Fibroblast of pulmonary artery (primary cell): ENCODE results near the gene DMD.

Experiments
- DNase-seq: peaks from one replicate; pipeline ENCODE4 v3.0.0-alpha.2; 2010; ENCODE audit warnings: low read depth
- H3K4me3 ChIP-seq: replicated peaks from 2 replicates; pipeline ENCODE4 v1.5.1; 2011; ENCODE audit warnings: low read depth, mild to moderate bottlenecking, control low read depth, low read length, moderate library complexity
- TF ChIP-seq, protein P1 (sequence below): IDR thresholded peaks from 2 replicates; pipeline ENCODE4 v1.5.1; 2011; ENCODE audit warnings: mild to moderate bottlenecking, control low read depth, low read length, inconsistent platforms; ENCODE audit errors: missing control alignments

The DMD gene

GRCh38 chrX:31805781-31806180, 1405.6 kb downstream of the DMD start:
- TF ChIP-seq, protein P1, sequence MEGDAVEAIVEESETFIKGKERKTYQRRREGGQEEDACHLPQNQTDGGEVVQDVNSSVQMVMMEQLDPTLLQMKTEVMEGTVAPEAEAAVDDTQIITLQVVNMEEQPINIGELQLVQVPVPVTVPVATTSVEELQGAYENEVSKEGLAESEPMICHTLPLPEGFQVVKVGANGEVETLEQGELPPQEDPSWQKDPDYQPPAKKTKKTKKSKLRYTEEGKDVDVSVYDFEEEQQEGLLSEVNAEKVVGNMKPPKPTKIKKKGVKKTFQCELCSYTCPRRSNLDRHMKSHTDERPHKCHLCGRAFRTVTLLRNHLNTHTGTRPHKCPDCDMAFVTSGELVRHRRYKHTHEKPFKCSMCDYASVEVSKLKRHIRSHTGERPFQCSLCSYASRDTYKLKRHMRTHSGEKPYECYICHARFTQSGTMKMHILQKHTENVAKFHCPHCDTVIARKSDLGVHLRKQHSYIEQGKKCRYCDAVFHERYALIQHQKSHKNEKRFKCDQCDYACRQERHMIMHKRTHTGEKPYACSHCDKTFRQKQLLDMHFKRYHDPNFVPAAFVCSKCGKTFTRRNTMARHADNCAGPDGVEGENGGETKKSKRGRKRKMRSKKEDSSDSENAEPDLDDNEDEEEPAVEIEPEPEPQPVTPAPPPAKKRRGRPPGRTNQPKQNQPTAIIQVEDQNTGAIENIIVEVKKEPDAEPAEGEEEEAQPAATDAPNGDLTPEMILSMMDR, result no peak
- no peak overlapping the region for H3K4me3 ChIP-seq
- DNase-seq, result no peak

DNA sequence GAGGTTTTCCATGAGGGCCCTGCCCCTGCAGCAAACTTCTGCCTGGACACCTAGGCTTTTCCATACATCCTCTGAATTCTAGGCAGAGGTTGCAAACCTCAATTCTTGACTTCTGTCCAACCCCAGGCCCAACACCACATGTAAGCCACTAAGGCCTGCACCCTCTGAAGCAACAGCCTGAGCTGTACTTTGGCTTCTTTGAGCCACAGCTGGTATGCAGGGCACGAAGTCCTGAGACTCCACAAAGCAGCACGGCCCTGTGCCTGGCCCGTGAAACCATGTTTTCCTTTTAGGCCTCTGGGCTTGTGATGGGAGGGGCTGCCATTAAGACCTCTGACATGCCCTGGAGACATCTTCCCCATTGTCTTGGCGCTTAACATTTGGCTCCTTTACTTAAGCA, 1411.1 kb downstream of the DMD start:
- no peak for DNase-seq
- TF ChIP-seq, protein P1, result no peak
- no peak overlapping the region for H3K4me3 ChIP-seq

- TF ChIP-seq, protein P1, result no peak
- no peak overlapping the region for H3K4me3 ChIP-seq
- no peak for DNase-seq
Measured at GRCh38 chrX:31796624-31797023, 1414.7 kb downstream of the DMD start.

DNA sequence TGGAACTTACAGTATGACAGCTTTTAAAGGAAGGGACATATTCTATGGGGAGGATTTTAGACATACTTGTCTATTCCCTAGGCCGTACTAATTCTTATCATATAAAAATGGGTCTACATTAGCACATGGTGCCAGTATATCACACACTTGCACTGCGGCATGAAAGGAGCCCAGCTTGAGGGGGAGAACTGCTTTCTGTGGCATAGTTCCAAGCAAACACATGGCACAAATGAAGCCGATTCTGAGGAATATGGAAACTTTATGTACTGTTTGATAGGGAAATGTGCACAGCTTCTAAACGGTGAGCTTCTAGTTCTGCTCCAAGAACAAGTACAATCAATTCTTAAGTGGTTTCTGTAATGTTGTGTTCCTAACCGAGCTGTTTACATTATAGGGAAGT, 1463.9 kb downstream of the DMD start:
- H3K4me3 ChIP-seq, result no peak overlapping the region
- no peak for DNase-seq
- TF ChIP-seq, protein P1, result no peak

- H3K4me3 ChIP-seq, result no peak overlapping the region
- TF ChIP-seq, protein P1, result no peak
- no peak for DNase-seq
Measured at GRCh38 chrX:31743004-31743403, 1468.3 kb downstream of the DMD start.

- TF ChIP-seq, protein P1, result no peak
- no peak overlapping the region for H3K4me3 ChIP-seq
- DNase-seq, result no peak
Measured at GRCh38 chrX:31717474-31717873, 1493.9 kb downstream of the DMD start.

- TF ChIP-seq, protein P1, result no peak
- no peak for DNase-seq
- H3K4me3 ChIP-seq, result no peak overlapping the region
Measured at GRCh38 chrX:31715675-31716074, 1495.7 kb downstream of the DMD start.
